Nephron progenitor cell (in vitro differentiated cells): ENCODE measurements around the gene GNG2.

Experiments used
- DNase-seq: peaks from one replicate; pipeline ENCODE4 v3.0.0; 2021
- H3K27ac Mint-ChIP-seq: 2 replicates; pipeline ENCODE4 v1.8.0; 2021; ENCODE audit warnings: mild to moderate bottlenecking, moderate library complexity, mixed read lengths
- H3K27me3 Mint-ChIP-seq: 2 replicates; pipeline ENCODE4 v1.8.0; 2021; ENCODE audit warnings: mild to moderate bottlenecking, low read depth, mixed read lengths; ENCODE audit not compliant: poor library complexity
- H3K36me3 Mint-ChIP-seq: 2 replicates; pipeline ENCODE4 v1.8.0; 2021; ENCODE audit warnings: low read depth, mixed read lengths
- H3K4me1 Mint-ChIP-seq: 2 replicates; pipeline ENCODE4 v1.8.0; 2021; ENCODE audit warnings: mixed read lengths
- H3K4me3 Mint-ChIP-seq: 2 replicates; pipeline ENCODE4 v1.8.0; 2021; ENCODE audit warnings: mild to moderate bottlenecking, moderate library complexity, mixed read lengths
- H3K9me3 Mint-ChIP-seq: 2 replicates; pipeline ENCODE4 v1.8.0; 2021; ENCODE audit warnings: mild to moderate bottlenecking, moderate library complexity, mixed read lengths
- CTCF ChIP-seq: fragments of 200-600 bp; sonication (generic); IDR thresholded peaks from 2 replicates; pipeline ENCODE4 v1.5.0; 2021; ENCODE audit warnings: antibody characterized with exemption

Gene GNG2

GRCh38 chr14:52007211-52007610 is 146.8 kb downstream of the GNG2 start:
- Mint-ChIP-seq H3K36me3 (peaks cover 71% of the 10 kb centered on the region), H3K4me1 (no peaks in the 10 kb centered on the region), H3K4me3 (no peak overlapping the region), H3K27ac (no peak overlapping the region), H3K9me3 (no peaks in the 10 kb centered on the region), H3K27me3 (no peaks in the 10 kb centered on the region)
- no peak for TF ChIP-seq CTCF
- DNase-seq: no peak

- peaks cover 68% of the 10 kb centered on the region for H3K36me3 Mint-ChIP-seq
- no peaks in the 10 kb centered on the region for H3K4me1 Mint-ChIP-seq
- H3K4me3 Mint-ChIP-seq: no peak overlapping the region
- no peak for TF ChIP-seq CTCF
- H3K27ac Mint-ChIP-seq: no peak overlapping the region
- no peaks in the 10 kb centered on the region for H3K27me3 Mint-ChIP-seq
- no peaks in the 10 kb centered on the region for H3K9me3 Mint-ChIP-seq
- DNase-seq: no peak
Observed at GRCh38 chr14:52007637-52008036, 147.2 kb downstream of the GNG2 start.

- Mint-ChIP-seq H3K4me1 (peaks cover 4% of the 10 kb centered on the region), H3K4me3 (no peak overlapping the region), H3K36me3 (peaks cover 67% of the 10 kb centered on the region), H3K27ac (no peak overlapping the region), H3K9me3 (no peaks in the 10 kb centered on the region), H3K27me3 (no peaks in the 10 kb centered on the region)
- DNase-seq: no peak
- TF ChIP-seq CTCF: no peak
Observed at GRCh38 chr14:52008136-52008535, 147.7 kb downstream of the GNG2 start.

- H3K27ac Mint-ChIP-seq: peak overlapping the region; percentile 46
- peaks cover 67% of the 10 kb centered on the region for H3K36me3 Mint-ChIP-seq
- no peak overlapping the region for H3K4me3 Mint-ChIP-seq
- no peak for DNase-seq
- no peaks in the 10 kb centered on the region for H3K9me3 Mint-ChIP-seq
- H3K27me3 Mint-ChIP-seq: no peaks in the 10 kb centered on the region
- no peak for TF ChIP-seq CTCF
- H3K4me1 Mint-ChIP-seq: peaks cover 21% of the 10 kb centered on the region
Observed at GRCh38 chr14:52010173-52010693, 149.8 kb downstream of the GNG2 start.

- Mint-ChIP-seq H3K9me3 (no peaks in the 10 kb centered on the region), H3K36me3 (peaks cover 55% of the 10 kb centered on the region), H3K27me3 (no peaks in the 10 kb centered on the region), H3K4me3 (no peak overlapping the region), H3K4me1 (peaks cover 24% of the 10 kb centered on the region), H3K27ac (peak overlapping the region; percentile 8)
- DNase-seq: no peak
- no peak for TF ChIP-seq CTCF
Observed at GRCh38 chr14:52011523-52011922, 151.1 kb downstream of the GNG2 start.

GRCh38 chr14:52012635-52013034 is 152.2 kb downstream of the GNG2 start:
- Mint-ChIP-seq H3K27me3 (no peaks in the 10 kb centered on the region), H3K27ac (no peak overlapping the region), H3K36me3 (peaks cover 55% of the 10 kb centered on the region), H3K4me3 (no peak overlapping the region), H3K9me3 (no peaks in the 10 kb centered on the region), H3K4me1 (peaks cover 24% of the 10 kb centered on the region)
- TF ChIP-seq CTCF: no peak
- no peak for DNase-seq
